Neuron (in vitro differentiated cells): ENCODE data around the gene RAB3GAP2.
"Not testable (repeated sequence)": the region's sequence is repeated elsewhere in the genome, so short reads cannot be mapped to it uniquely, and the experiment has no call there.

Source experiments
- H2AFZ ChIP-seq: one replicate; pipeline ENCODE4 v1.6.1; 2013; ENCODE audit warnings: low read depth, mild to moderate bottlenecking, inconsistent platforms, low read length, moderate library complexity
- H3K27me3 ChIP-seq: one replicate; pipeline ENCODE4 v1.6.1; 2013; ENCODE audit warnings: low read length; ENCODE audit not compliant: insufficient read depth
- H3K36me3 ChIP-seq: one replicate; pipeline ENCODE4 v1.6.1; 2013; ENCODE audit warnings: low read length; ENCODE audit not compliant: insufficient read depth
- H3K4me1 ChIP-seq: one replicate; pipeline ENCODE4 v1.6.1; 2013; ENCODE audit warnings: low read length; ENCODE audit not compliant: insufficient read depth
- H3K4me3 ChIP-seq: 2 replicates; pipeline ENCODE4 v1.5.1; 2013; ENCODE audit warnings: mild to moderate bottlenecking, low read length, moderate library complexity
- H3K9me3 ChIP-seq: one replicate; pipeline ENCODE4 v1.6.1; 2013; ENCODE audit warnings: low read length

The RAB3GAP2 gene

DNA sequence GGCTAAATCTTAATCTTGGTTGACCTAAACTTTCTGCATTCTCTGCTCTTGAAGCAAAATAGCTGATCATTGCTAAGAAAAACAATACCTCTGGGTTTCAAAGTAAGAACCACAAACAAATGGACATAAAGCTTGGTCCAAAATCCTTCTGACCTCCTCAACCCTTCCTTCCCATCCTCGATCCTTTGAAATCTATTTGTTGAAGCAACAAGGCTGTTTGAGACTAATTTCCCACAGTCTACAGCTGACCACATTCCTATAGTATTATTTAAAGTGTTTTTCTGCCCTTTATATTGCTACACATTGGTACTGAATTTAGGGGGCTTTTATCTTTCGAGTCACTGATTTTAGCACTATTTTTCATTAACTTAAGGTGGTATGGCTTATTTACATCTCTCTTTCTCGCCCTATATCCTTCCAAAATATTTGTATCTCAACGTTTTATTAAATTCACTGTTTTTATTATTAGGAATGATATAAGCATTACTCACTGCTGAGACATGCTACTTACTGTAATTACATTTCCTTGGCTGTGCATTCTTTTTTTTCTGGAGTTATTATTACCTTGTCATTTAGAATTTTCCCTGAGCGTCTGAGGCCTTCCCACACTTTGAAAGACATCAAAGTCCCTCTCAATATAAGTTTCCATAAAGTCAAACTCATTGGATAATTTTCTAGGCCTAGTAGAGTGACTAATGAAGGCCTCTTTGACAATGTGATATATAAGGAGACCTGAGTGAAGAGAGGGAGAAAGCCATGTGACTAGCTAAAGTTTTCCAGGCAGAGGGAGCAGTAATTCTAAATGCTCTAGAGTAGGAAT lies 73.9 kb downstream of the RAB3GAP2 start:
- no peak overlapping the region for H2AFZ ChIP-seq
- no peaks in the 10 kb centered on the region for H3K27me3 ChIP-seq
- H3K4me3 ChIP-seq: no peak overlapping the region
- H3K36me3 ChIP-seq: peaks cover 65% of the 10 kb centered on the region
- no peaks in the 10 kb centered on the region for H3K9me3 ChIP-seq
- no peaks in the 10 kb centered on the region for H3K4me1 ChIP-seq

DNA sequence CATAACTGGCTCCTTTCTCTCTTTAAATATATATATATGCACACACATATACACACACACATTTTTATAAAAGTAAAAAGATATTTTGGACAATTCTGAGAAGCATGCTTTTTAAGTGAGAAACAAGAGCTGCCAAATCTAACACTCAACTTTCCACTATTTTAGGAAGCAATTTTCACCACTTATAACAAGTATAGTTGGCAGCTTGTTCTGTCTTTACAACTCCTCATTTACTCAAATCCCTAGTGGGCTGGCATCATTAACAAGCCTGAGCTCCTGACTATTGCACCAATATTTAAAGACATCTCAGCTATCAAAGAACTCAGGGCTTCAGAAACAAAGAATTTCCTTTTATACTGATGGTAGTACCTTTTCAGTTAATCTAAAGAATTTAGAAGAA lies 76.6 kb downstream of the RAB3GAP2 start:
- H3K9me3 ChIP-seq: no peaks in the 10 kb centered on the region
- H3K4me3 ChIP-seq: no peak overlapping the region
- no peaks in the 10 kb centered on the region for H3K27me3 ChIP-seq
- H3K4me1 ChIP-seq: no peaks in the 10 kb centered on the region
- H2AFZ ChIP-seq: no peak overlapping the region
- peaks cover 61% of the 10 kb centered on the region for H3K36me3 ChIP-seq

DNA sequence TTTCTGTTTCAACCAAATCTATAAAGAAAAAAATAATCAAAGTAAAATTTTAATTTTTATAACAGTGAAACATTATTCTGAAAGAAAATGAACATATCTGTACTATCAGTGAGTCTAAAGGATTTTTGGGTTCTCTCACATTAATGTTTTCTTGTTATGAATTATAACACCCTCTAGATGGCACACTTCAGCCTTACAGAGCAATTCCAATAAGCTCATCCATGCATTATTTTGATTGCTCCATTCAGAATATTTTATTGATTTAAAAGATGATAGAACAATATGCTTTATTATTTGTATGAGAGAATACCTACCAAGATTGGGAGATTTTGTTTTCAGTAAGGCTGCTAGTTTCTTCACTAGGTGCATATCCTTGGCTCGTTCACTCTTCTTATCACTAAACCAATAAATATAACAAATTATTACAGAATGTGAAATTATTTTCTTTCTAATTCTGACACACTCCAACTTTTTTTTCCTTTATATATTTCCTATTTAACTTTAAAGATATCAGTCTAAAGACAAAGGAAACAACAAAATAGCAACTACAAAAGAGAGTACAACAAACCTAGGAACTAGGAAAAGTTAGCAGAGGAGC lies 82.4 kb downstream of the RAB3GAP2 start:
- H2AFZ ChIP-seq: no peak overlapping the region
- peaks cover 72% of the 10 kb centered on the region for H3K36me3 ChIP-seq
- H3K4me1 ChIP-seq: no peaks in the 10 kb centered on the region
- H3K27me3 ChIP-seq: no peaks in the 10 kb centered on the region
- H3K4me3 ChIP-seq: no peak overlapping the region
- H3K9me3 ChIP-seq: no peaks in the 10 kb centered on the region

DNA sequence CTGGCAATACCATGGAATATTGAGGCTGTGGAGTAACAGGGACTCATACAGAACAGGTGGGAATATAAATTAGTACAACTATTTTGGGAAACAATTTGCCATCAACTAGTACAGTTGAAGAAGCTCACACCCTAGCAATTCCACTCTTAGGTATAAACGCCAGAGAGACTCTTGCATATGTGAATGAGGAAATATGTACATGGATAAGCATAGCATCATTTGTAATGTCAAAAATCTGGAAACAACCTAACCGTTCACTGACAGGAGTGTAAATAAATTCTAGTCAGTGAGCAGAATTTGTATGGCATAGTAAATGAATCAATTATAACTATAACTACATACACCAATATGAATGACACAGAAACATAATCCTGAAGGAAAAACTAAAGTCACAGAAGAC lies 83.7 kb downstream of the RAB3GAP2 start:
- Histone ChIP-seq H3K9me3 (no peaks in the 10 kb centered on the region), H2AFZ (no peak overlapping the region), H3K4me1 (no peaks in the 10 kb centered on the region), H3K4me3 (no peak overlapping the region), H3K36me3 (peaks cover 62% of the 10 kb centered on the region), H3K27me3 (no peaks in the 10 kb centered on the region)

DNA sequence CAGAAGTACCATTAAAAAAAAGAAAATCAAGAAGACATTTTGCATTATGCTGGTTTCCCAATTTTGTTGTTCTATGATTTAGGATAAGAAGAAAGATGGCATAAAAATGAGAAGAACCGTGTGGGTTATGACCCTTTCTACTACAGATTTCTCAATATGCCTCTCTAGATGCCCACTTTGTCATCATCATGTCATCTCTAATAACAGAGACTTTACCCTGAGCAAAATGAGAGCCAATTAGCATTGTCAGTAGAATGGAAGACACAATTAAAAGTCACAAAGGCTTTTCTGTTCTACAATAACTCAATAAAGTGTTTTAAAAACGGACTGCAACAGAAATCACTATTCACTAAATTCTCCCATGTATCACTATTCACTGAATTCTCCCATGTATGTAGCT lies 85.5 kb downstream of the RAB3GAP2 start:
- H3K36me3 ChIP-seq: peaks cover 62% of the 10 kb centered on the region
- H3K4me1 ChIP-seq: no peaks in the 10 kb centered on the region
- H3K27me3 ChIP-seq: no peaks in the 10 kb centered on the region
- no peak overlapping the region for H2AFZ ChIP-seq
- H3K4me3 ChIP-seq: no peak overlapping the region
- no peaks in the 10 kb centered on the region for H3K9me3 ChIP-seq

DNA sequence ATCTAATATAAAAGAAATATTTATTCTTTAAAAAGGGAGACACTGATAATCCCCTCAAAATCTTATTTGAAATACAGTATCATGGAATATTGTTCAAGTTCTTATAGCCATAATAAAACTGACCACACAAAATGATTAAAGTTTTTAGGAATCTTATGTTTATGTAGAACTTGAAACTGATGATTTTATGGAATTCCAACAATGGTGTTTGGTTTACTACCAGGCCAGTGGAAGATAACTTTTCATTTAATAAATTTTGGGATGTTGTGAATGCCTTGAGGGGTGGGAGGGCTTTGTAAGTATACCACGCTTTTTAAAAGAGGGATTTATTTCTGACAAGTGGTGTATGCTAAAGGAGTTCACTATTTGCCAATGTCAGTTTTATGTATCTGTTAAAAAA lies 87.7 kb downstream of the RAB3GAP2 start:
- no peak overlapping the region for H3K4me3 ChIP-seq
- no peaks in the 10 kb centered on the region for H3K27me3 ChIP-seq
- no peaks in the 10 kb centered on the region for H3K4me1 ChIP-seq
- H2AFZ ChIP-seq: no peak overlapping the region
- H3K9me3 ChIP-seq: no peaks in the 10 kb centered on the region
- peaks cover 59% of the 10 kb centered on the region for H3K36me3 ChIP-seq

DNA sequence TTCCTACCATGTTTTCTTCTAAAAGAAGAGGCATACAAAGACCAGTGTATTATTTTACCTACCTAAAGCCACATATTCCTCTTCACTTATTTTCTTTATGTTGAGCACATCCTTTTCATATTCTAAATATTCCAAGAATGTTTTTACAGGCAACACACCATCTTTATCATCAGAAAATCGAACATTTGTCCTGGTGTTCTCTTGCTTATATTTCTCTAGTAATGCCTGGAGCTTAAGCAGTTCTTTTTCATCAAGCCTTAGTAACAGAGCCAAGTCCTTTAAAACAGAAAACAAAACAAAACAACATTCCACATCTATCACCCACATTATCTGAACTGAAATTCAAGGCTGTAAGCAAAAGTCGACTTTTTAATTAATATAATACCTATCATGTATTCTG lies 89.6 kb downstream of the RAB3GAP2 start:
- no peaks in the 10 kb centered on the region for H3K4me1 ChIP-seq
- H3K4me3 ChIP-seq: no peak overlapping the region
- H3K9me3 ChIP-seq: no peaks in the 10 kb centered on the region
- peaks cover 43% of the 10 kb centered on the region for H3K36me3 ChIP-seq
- no peaks in the 10 kb centered on the region for H3K27me3 ChIP-seq
- H2AFZ ChIP-seq: no peak overlapping the region

DNA sequence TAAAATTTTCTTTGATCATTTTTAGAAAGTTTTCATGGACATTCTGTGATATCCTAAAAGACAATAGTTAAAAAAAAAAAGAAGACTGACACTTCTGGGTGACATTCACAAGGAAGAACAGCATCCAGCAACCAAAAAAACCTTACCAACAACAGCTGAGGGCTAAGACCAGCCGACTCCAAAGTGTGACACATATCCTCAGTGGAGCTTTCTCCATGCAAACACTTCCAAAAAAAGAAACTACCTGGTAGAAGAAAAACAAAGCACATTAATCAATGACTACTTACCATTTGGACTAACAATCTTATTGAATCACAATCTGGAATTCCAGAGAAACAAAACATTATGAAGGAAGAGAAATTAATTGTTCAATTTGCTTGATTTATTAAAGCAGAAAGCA lies 90.1 kb downstream of the RAB3GAP2 start:
- Histone ChIP-seq H3K27me3 (no peaks in the 10 kb centered on the region), H2AFZ (no peak overlapping the region), H3K36me3 (peaks cover 39% of the 10 kb centered on the region), H3K4me1 (no peaks in the 10 kb centered on the region), H3K4me3 (no peak overlapping the region), H3K9me3 (no peaks in the 10 kb centered on the region)

DNA sequence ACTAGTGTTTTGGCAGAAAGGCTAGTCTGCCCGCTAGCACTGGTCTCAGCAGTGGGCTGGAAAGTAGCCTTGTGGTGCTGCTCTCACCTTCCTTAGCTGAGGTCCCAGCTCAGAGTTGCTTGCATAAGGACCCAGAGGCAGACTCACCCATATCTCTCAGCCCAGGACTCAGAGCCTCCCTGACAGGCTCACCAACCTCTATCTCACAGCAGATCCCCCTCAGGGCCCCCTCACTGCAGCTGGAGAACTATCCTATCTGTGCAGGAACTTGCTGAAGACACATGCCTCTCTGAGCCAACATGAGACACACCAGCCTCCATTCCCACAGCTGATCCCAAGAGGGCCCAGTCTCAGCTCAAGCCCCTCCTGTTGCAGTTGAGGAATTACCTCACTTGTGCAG lies 95.7 kb downstream of the RAB3GAP2 start:
- Histone ChIP-seq H3K9me3 (no peaks in the 10 kb centered on the region), H3K4me1 (no peaks in the 10 kb centered on the region), H3K4me3 (no peak overlapping the region), H3K27me3 (no peaks in the 10 kb centered on the region), H3K36me3 (peaks cover 27% of the 10 kb centered on the region), H2AFZ (no peak overlapping the region)

DNA sequence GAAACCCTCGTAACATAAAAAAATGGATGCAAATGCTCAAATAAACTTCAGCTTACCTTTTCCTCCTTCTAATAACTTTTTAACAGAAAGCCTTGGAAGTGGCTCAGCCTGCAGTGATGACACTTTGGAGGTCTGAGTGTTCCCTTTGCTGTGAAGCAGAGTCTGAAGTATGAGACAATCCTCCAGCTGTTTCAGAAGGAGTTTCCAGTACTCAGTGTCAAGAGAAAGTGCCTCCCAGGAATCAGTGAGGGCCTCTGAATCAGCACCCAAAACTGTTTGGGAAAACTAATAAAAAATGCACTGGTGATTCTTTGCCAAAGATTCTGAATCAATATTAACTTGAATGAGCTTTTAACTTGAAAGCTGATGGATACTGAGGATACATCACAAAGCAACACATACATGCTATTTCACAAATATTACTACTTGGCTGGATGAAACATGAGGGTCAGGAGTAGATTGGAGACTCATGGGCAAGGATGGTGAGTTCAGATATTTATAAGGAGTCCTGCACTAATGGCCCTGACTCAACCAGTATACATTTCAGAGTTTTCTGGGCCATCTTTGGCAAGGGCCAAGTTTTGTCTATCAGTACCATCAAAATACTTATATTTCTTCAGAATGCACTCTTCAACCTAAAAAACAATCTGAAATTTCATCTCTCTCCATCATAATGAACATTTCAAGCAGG lies 101.3 kb downstream of the RAB3GAP2 start:
- H3K27me3 ChIP-seq: no peaks in the 10 kb centered on the region
- H3K4me1 ChIP-seq: no peaks in the 10 kb centered on the region
- peaks cover 49% of the 10 kb centered on the region for H3K36me3 ChIP-seq
- H3K4me3 ChIP-seq: no peak overlapping the region
- no peak overlapping the region for H2AFZ ChIP-seq
- H3K9me3 ChIP-seq: no peaks in the 10 kb centered on the region

DNA sequence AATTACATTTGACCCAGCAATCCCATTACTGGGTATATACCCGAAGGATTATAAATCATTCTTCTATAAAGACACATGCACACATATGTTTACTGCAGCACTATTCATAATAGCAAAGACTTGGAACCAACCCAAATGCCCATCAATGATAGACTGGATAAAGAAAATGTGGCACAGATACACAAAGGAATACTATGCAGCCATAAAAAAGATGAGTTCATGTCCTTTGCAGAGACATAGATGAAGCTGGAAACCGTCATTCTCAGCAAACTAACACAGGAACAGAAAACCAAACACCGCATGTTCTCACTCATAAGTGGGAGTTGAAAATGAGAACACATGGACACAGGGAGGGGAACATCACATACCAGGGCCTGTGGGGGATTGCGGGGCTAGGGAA lies 102.4 kb downstream of the RAB3GAP2 start:
- H3K36me3 ChIP-seq: peaks cover 54% of the 10 kb centered on the region
- not testable (repeated sequence) for H3K9me3 ChIP-seq, H3K4me1 ChIP-seq, H3K27me3 ChIP-seq, H2AFZ ChIP-seq, H3K4me3 ChIP-seq

DNA sequence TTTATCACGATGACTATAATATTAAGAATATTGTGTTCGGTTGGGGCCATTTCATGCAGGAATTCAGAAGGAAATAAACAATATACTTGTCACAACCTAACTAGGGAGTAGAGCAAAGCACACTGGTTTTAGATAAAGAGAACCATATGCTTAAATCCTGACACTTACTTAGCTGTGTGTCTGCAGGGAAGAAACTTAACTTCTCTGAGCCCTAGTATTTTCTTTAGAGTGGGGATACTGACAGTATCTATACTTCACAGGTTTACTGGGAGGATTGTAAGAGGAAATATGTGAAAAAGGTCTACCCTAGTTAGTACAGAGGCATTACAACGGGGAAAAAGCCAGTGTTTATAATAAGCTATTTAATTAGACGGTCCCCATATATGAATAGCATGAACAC lies 105.4 kb downstream of the RAB3GAP2 start:
- Histone ChIP-seq H2AFZ (no peak overlapping the region), H3K4me1 (no peaks in the 10 kb centered on the region), H3K36me3 (peaks cover 57% of the 10 kb centered on the region), H3K27me3 (no peaks in the 10 kb centered on the region), H3K9me3 (no peaks in the 10 kb centered on the region), H3K4me3 (no peak overlapping the region)

DNA sequence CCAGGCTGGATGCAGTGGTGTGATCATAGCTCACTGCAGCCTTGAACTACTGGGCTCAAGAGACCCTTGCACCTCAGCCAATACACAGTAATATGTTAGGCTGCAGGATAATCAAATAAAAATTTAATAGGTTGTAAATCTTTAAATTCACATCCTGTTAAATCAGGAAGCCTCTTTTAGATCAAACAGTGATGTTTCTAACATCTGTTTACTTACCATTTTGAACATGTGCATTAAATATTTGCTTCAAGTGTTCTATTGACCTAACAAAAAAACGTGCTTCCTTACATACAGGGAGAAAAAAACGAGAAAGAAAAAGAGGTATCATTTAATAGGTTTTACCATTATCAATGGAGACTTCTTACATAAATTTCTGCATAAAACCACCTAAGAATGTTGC lies 107.7 kb downstream of the RAB3GAP2 start:
- H3K36me3 ChIP-seq: peaks cover 49% of the 10 kb centered on the region
- no peak overlapping the region for H2AFZ ChIP-seq
- H3K9me3 ChIP-seq: no peaks in the 10 kb centered on the region
- H3K4me1 ChIP-seq: no peaks in the 10 kb centered on the region
- no peak overlapping the region for H3K4me3 ChIP-seq
- H3K27me3 ChIP-seq: no peaks in the 10 kb centered on the region
